Fibroblast of skin of back (primary cell): ENCODE data around the gene ACVR1B.

Experiments used
- DNase-seq: peaks from one replicate; pipeline ENCODE4 v3.0.0-alpha.2; 2013

ACVR1B gene

DNA sequence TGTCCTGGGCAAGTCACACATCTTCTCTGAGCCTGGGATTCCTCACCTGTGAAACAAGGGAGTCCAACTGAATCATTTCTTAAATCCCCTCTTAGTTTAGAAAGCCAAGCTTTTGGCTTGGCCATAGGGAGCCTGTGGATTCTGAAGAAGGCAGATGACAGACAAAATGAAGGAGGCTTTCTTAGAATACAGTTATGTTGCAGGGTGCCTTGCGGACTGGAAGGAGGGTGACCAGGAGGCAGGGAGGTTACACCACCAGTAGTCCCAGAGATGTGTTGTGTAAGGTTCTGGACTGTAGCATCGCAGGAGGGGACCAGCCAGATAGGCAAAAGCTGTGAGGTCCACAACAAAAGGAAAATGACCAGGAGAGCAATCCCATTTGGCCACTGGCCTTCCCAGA, 8.2 kb upstream of the ACVR1B start:
- DNase-seq, result no peak

DNA sequence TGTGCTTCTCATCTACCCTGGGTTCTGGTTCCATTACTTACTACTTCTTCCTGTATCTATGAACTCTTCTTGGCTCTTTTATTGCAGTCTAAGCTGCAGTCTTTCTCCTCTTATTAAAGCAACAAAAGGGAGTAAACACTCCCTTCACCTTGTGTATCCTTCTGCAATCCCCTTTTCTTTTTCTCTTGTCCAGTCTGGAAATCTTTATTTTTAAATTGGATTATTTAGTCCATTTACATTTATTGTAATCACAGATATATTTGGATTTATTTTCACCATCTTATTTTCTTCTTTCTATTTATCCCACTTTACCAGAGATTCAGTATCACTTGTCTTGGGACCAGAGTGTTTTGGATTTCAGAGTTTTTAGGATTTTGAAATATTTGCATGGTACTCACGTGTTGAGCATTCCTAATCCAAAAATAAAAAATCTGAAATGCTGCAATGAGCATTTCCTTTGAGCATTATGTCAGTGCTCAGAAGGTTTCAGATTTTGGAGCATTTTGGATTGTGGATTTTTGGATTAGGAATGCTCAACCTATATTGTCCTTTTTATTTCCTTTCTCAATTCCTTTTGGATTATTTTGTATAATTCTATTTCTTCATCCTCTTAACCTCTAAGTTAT, 6.8 kb upstream of the ACVR1B start:
- DNase-seq, result no peak

DNA sequence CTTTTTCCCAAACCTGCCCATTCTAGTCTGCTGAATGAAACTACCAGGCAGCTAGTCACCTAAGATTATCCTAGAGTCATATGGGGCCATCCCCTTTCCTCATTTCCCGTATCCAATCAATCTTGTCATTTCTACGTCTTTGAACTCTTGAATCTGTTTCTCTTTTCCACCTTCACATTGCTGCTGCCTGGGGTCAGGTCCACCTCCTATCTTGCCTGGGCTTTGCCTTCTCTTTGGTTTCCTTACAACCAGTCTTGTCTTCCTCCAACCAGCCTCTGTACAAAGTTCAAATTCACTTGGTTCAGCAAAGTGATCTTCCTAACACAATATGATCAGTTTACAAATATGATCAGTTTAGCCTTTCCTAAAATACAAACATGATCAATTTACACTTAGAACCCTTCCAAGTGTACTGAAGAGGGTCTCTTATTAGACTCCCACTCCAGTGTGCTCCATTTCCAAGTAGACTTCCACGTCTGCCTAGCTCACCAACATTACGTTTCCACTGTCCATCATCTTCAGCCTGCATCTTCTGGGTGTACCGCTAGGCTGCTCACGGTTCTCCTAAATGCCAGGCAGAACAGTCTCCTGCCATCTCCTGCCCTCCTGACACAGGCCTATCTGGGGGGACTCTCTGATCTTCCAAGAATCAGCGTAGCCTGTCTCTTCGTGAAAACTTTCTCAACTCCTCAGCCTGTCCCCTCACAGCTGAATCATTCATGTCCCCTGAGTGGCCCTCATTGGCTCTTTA, 4.1 kb upstream of the ACVR1B start:
- DNase-seq, result no peak

DNA sequence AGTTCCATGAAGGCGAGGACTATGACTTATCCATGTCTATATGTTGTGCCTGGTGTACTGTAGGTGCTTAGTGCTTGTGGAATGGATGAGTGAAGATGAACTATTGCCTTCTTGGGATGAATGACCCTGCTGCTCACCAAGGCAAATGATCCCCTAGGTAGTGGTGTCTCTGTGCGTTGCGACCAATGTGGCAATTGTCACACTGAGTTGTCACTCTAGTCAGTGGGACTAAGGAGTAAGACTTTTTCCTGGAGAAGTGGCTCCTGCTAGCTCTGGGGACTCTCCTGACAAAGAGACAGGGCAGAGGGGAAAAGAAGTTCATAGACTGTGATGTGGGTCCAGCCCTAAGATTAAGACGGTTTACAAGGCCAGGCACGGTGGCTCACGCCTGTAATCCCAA, 3.4 kb upstream of the ACVR1B start:
- no peak for DNase-seq

DNA sequence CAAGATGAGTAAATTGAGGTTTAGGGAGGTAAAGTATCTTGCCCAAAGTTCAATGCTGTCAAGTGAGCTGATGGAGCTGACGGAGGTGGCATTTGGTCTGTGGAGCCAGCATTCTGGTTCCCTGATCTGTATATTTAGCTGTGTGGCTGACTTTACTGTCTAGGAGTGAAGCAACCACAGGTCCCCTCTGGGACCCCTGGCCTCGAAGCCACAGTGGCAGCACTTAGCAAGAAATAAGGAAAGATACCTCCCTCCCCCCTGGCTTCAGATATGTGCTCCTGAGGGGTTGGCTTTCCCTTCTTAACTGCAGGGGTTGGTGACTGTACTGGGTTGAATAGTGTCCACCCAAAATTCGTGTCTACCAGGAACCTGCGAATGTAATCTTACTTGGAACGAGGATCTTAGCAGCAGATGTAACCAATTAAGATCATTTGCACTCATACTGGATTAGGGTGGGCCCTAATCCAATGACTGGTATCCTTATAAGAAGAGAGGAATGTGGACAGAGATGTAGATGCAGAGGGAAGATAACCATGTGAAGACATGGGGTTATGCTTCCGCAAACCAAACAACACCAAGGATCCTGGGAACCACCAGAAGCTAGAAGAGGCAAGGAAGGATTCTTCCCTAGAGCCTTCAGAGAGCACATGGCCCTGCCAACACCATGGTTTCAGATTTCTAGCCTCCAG, 2.0 kb upstream of the ACVR1B start:
- DNase-seq, result peak; percentile 12

DNA sequence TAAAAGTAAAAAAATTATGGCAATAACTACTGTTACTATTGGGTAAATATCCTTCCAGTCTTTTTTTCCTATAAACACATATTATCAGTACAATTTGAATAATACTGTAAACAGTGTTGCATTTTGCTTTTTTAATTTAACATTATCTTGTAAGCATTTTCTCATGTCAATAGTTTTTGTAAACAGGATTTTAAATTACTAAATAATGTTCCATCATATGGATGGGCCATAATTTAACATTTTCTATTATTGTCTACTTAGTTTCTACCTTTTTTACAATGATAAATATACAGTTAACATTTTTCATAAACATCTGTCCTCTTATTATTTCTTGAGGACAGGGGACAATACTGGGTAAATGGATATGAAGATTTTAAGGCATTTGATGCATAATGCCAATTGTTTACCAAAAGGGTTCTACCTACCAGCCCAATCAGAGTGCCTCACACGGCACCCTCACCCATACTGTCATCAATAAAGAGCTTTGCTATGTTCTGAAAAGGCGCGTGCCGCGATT, 759 bp upstream of the ACVR1B start:
- DNase-seq, result no peak

DNA sequence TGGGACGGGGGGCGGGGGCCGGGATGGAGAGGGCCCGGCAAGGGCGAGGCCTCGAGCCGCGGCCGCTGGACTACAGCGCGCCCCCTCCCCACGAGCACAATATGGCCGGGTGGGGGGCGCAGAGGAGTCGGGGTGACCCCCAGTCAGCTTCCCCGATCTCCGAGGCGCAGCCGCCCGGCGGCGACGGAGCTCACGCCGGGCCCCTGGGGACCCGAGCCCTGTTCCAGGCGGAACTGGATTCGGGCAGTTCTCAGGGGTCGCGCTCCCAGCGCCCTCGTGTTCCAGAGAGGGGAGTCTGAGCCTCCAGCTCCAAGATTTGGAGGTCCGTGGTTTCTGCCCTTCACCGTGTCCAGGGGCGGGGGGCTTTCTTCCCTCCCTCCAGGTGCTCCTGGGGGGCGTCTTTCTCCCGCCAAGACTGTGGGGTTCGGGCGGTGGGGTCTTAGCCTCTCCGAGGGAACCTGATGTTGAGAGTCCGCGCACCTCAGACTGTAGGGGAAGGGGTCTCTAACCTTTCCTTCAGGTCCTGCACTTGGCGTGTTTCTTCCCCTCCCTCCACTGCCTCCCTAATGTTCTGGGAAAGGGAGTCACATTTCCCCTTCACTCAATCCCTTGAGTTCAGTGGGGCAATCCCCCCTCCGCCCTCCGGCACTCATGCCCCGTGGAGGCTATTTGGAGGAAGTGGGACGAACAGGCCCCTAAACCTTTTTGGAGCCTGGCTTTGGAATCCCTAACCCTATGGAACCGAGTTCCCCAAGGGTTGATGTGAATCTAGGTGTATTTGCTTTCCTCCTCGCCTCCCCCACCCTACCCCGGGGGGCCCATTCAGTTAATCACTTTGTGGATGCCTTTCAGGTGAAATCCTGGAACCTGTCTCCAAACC, 584 bp downstream of the ACVR1B start:
- no peak for DNase-seq

DNA sequence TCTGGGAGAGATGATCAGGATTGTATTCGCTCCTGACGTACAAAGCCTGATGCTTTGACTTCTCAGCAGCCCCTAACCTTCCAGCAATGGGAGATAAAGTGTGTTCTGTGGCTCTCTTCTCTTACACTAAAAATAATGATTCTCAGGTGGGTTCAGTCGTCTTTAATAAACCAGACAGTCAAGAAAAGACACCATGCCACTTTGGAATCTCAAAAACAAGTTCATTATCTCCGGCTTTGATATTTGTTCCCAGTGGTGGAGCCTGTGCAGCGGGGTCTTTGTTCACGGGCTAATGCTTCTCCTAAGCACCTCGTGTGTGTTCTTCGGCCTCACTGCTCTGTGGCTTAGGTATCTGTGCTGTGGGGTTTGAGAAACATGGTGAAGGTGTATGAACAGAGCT, 1.6 kb downstream of the ACVR1B start:
- no peak for DNase-seq

DNA sequence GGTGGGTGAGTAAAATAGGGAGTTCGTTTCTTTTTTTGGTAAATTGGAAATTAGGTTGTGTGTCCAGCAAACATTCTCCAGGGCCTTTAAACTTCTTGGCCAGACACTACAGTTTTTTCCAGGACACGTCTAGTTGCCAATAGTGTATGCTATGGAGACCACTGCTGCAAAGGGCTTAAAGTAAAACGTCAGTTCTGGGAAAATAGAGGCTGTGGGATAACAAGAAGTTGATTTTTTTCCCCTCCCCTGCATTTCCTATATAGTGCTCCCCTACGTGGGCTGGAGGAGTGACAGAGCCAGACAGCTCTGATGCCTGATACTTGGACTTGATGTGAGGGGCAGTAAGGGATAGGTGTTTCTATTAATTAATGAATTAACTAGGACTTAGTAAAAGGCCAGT, 2.4 kb downstream of the ACVR1B start:
- DNase-seq, result no peak

DNA sequence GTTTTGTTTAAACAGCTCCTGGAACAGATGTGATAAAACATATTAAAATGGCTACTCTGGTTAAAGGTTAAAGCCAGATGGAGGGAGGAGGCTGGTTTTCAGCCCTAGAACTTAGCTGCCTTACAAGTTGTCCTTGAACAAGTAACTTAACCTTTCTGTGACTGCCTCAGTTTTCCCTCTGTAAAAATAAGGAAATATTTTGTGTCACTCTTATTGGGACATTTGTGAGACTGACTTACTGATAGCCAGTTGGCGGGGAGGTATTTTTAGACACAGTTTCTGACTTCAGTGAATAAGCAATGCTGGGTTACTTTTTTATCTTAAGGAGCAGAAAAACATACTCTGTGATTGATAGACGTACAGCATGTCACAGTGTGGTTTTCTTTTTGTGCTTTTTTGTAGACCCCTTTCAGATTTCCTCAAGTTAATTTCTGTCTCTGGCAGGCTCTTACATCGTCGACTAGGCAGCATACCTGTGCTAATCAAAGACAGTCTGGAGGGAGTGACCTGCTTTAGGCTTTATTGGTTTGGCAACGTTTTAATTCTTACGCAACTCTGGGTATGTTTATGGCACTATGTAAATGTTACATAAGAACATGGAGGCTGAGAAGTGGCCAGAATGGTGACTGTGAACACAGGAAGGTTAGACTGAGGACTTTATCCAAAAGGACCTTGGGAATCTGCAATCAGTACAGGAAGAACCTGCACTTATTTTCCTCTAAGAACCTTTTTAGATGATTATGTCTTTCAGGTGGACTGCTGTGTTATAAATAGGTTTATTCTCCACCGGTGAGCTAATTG, 3.3 kb downstream of the ACVR1B start:
- no peak for DNase-seq

DNA sequence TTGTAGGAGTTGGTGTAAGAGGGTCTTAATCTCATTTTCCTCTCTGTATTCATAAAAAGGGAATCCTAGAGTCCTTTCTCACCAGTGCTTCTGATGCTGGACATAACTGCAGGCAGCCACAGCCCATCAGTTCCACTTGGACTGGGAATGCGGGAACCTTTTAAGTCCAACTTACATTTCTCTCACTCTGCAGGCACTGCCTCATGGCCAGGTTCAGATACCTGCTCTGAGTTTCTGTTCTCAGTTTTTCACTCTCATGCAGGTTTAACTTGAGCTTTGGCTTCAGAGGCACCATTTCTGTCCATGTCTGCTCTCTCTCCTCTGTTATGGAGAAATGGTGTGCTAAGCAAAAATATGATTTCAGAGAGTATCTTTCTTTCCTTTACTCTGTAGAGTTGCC, 4.2 kb downstream of the ACVR1B start:
- no peak for DNase-seq

DNA sequence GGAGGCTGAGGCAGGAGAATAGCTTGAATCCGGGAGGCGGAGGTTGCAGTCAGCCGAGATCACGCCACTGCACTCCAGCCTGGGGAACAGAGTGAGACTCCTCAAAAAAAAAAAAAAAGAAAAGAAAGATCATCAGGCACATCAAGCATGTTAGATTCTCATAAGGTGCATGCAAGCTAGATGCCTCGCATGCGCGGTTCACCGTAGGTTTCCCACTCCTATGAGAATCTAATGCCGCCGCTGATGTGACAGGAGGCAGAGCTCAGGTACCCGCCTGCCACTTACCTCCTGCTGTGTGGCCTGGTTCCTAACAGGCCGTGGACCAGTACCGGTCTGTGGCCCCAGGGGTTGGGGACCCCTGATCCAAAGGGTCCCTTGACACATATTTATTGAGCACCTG, 7.0 kb downstream of the ACVR1B start:
- no peak for DNase-seq

DNA sequence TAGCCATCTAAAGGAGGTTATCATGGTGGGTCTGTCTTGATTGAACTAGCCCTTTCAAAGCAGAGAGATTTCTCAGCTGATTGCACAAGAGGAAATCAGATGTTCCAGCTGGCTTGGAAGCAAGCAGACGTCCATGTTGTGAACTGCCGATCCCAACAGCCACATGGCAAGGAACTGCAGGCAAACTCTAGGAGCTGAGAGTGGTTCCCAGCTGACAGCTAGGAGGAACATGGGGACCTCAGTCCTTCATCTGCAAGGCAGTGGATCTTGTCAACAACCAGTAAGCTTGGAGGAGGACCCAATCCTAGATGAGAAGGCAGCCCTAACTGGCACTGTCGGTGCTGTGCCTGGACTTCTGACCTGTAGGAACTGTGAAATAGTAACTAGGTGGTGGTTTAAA, 7.7 kb downstream of the ACVR1B start:
- DNase-seq, result no peak

DNA sequence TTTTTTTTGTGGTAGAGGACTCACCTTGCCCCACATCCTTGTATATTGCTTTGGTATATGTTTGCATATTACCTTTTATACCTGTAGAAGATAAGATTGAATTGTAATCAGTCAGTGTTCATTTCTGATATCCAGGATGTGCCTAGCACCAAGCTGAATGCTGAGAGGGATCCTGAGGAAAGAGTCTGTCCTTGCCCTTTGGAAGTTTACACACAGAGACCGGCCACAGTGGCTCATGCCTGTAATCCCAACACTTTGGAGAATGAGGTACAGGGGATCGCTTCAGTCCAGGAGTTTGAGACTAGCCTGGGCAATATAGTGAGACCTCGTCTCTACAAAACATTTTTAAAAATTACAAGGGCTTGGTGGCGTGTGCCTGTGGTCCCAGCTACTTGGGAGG, 8.4 kb downstream of the ACVR1B start:
- no peak for DNase-seq

DNA sequence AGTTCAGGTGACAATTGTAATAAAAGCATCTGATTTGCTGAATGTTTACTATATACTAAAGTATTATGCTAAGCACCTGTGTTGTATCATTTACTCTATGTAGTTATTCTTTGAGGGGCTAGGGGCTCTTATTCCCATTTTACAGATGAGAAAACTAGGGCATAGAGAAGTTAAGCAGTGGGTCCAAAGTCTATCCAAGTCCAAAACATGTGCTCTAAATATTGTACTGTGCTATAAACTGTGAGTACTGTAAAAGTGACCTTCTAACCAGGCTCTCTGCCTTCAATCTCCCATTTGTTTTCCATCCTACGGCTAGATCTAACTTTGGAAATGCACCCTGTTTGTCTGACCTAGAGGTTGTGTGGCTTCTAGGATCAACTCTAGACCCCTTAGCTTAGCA, 9.0 kb downstream of the ACVR1B start:
- DNase-seq, result no peak

DNA sequence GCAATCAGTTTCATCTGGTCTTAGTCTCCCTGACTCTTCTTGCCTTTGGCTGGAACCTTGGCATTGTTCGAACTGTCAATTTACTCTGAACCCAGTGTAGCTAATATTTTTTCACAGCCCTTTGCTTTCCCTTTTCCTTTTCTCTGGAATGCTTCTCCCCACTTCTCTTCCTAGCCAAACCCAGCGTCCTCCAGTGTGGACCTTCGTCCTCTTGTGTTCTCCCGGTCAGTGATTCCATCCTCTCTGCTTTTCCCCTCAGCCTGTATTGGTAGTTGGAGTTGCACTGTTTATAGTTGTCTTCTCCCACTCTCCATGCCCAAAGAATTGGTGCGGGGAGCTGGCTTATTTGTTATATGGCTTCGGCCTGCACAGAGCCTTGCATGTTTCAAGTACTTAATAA, 9.4 kb downstream of the ACVR1B start:
- DNase-seq, result no peak

DNA sequence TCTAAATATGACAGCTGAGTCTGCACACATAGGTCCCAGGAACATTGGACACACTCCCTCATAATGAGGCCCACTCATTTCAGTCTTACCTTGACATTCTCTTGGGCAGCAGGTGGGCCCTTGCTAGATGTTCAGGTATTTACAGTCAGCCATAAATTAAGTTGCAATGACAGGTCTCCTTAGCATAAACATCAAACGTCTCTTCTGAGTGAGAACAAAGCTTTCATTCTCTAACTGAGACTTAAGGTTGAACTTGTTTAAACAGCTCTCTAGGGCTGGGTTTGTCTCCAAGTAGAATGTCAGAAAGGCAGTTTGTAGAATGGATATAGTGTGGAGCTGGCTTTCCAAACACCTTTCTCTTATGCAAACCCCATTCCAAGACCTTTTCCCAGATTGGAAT, 10.3 kb downstream of the ACVR1B start:
- no peak for DNase-seq

DNA sequence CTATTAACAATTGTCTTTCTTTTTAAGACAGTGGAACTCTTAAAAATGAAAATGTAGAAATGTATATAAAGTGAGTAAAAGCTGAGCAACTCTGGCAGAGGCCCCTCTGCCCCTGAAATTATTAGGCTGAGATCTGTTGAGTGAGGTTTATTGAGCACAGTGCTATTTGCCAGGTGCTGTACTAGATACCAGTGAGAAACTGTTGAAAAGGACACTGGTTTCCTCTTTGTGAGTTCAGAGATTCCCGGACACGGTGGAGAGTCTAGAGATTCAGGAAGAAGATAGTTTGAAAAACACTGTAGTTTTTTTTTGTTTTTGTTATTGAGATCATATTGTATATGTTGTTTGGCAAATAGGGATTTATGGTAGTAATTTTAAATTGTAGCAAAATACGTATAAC, 11.2 kb downstream of the ACVR1B start:
- no peak for DNase-seq

DNA sequence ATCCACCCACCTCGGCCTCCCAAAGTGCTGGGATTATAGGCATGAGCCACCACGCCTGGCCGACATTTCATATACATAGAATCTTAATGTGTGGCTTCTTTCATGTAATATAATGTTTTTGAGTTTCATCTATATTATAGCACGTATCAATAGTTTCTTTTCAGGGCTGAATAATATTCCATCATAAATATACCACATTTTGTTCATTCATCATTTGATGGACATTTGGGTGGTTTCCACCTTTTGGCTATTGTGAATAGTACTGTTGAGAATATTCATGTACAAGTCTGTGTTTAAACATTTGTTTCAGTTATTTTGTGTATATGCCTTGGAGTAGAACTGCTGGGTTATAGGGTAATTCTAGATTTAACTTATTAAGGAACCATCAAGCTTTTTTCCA, 12.0 kb downstream of the ACVR1B start:
- DNase-seq, result no peak

DNA sequence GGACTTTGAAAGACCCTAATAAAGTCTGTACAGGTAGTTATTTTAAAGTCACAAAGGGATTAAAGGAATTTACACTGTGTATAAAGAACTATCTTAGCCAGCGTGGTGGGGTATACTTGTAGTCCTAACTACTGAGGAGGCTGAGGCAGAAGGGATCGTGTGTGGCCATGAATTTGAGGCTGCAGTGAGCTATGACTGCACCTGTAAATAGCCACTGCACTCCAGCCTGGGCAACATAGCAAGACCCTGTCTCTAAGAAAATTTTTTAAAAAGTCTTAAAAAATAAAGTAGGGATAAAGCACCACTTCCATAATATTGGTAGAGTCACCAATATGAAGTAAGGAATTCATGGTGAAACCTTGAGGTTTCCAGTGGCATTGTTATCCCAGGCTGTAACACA, 18.1 kb downstream of the ACVR1B start:
- no peak for DNase-seq

DNA sequence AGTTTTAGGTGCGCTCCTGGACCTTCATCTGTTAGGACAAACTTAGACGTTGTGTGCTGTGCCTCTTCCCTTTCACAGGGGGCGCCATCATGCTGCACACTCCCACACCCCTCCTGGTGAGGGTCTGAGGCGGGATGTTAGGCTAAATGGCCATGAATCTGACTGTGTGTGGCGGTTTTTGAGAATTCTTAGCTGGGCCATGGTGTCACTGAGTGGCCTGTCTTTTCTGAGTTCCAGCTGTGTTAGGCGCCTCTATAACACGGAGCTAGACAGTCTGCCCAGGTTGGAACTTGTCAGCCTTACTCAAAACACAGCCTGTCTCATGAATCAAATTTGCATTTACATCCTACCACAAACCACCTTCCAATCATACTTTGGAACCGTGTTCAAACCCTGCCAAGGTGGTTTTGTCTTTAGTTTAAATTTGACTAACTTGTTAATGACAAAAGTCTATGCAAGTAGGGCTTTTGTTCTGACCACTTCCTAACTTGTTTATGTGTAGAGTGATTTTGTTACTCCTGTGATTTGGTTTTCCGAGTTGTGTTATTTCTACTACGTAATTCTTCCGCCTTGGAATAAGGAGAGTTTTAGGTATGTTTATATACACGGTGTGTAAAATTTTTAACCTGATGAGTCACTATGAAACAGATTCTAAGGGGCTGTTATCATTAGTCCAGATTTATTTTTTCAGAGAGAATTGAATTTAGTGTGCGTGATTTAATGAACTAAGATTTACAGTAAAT, 19.6 kb downstream of the ACVR1B start:
- DNase-seq, result peak; percentile 40
